Heart left ventricle (tissue), 16 donors: ENCODE results near the gene CFAP70. TPM values are rescaled to one million over a fixed set of nuclear protein-coding genes. Genes with fewer than 3 reads are reported as not detected.

Experiments used
- ATAC-seq, 4 donors: fragments of 200-7000 bp; cut with Tn5 transposase; one replicate each; pipeline ENCODE4 v1.9.1; 2020 to 2022; ENCODE audit warnings: moderate library complexity in 4 of 4, mild to moderate bottlenecking in 3 of 4, moderate number of reproducible peaks in 1 of 4
- DNase-seq, 5 donors: peaks; one replicate each; pipeline ENCODE4 v3.0.0-alpha.2; 2020
- H3K27ac ChIP-seq, 12 donors: fragments of 200-600 bp; sonication (generic) in 4 of 12; one replicate each; pipeline versions ENCODE4 v1.5.0 to v1.8.0; 2016 to 2022; ENCODE audit warnings: mild to moderate bottlenecking in 2 of 12
- H3K27me3 ChIP-seq, 9 donors: fragments of 200-600 bp; sonication (generic) in 2 of 9; one replicate each; pipeline versions ENCODE4 v1.5.1 to v1.8.0; 2016 to 2022; ENCODE audit warnings: mild to moderate bottlenecking in 3 of 9
- H3K36me3 ChIP-seq, 9 donors: fragments of 200-600 bp; sonication (generic) in 2 of 9; one replicate each; pipeline versions ENCODE4 v1.5.0 to v1.8.0; 2018 to 2022; ENCODE audit warnings: mild to moderate bottlenecking in 2 of 9
- H3K4me1 ChIP-seq, 12 donors: fragments of 200-600 bp; sonication (generic) in 4 of 12; one replicate each; pipeline versions ENCODE4 v1.5.0 to v1.8.0; 2016 to 2022; ENCODE audit warnings: mild to moderate bottlenecking in 3 of 12
- H3K4me3 ChIP-seq, 12 donors: fragments of 200-600 bp; sonication (generic) in 4 of 12; one replicate each; pipeline versions ENCODE4 v1.5.0 to v1.8.0; 2017 to 2022; ENCODE audit warnings: mild to moderate bottlenecking in 9 of 12, moderate library complexity in 4 of 12
- H3K9me3 ChIP-seq, 12 donors: fragments of 200-600 bp; sonication (generic) in 4 of 12; one replicate each; pipeline versions ENCODE4 v1.5.0 to v1.8.0; 2016 to 2022; ENCODE audit warnings: mild to moderate bottlenecking in 1 of 12
- POLR2A ChIP-seq, 2 donors: fragments of 450-650 bp; IDR thresholded peaks; one replicate each; pipeline ENCODE4 v1.6.1; 2017; ENCODE audit warnings: antibody characterized with exemption in 2 of 2, mild to moderate bottlenecking in 2 of 2, moderate library complexity in 2 of 2
- WGBS, 4 donors: extraction: QIAGEN DNeasy Blood & Tissue Kit in 2 of 4; methylation state at CpG; one replicate each; pipeline versions ENCODE4 v1.1.5 to v1.1.7; 2013 to 2018; 5-methylcytosine and 5-hydroxymethylcytosine counted together
- intact Hi-C, 10 donors: fragments of 100-400 bp; cut with DNase I; formaldehyde crosslinking; loops; one replicate each; pipeline versions ENCODE4 v1.11.1 to v1.14.2; 2022
- polyA plus RNA-seq, 2 donors: library from polyadenylated mRNA; stranded (reverse); fragments of 200-250 nt; gene quantifications; one replicate each; pipeline ENCODE4 v1.2.3, GENCODE V29; 2013
- total RNA-seq, 9 donors: library from RNA; depleted of rRNA in 2 of 9; stranded (reverse); fragments of >200 nt in 2 of 9; fragmentation: NEBNext Ultra II Directional in 3 of 9; extraction: Animal tissue kit (Norgen Biotek cat#: 25700) in 3 of 9; gene quantifications; one replicate each; pipeline versions ENCODE4 v1.1.0 to v1.2.4, GENCODE V29; 2016 to 2023
- TF ChIP-seq, protein P1 (sequence below), 12 donors: fragments of 200-600 bp; sonication (generic) in 4 of 12; IDR thresholded peaks; one replicate each; pipeline versions ENCODE4 v1.5.0 to v1.8.0; 2018 to 2022; ENCODE audit warnings: antibody characterized with exemption in 12 of 12, mild to moderate bottlenecking in 5 of 12
- donor health status: ischemic (EF 13 %, LVEDD 7.1; RV severe dilation, severe dysfunction).
- donor health status: healthy with polysubstance abuse.
- donor health status: DM: no; HTN: yes; CAD: no.
- donor health status: DM: no; HTN: no; CAD: no.
- donor health status: ischemic (EF 25% LVEDD 6.9; RV normal size, moderate dysfunction).
- donor health status: ischemic (EF 25% LVEDD 5.7; RV mildly dilated, moderate dysfunction).
- donor health status: healthy.
- donor health status: DM: yes; HTN: yes; CAD: no.
- donor health status: ischemic (EF 35%, LVEDD 5.7; RV mildly dilated, moderate dysfunction).
- donor health status: nonischemic (EF 11% LVEDD 7.7; RV severe dilation, severe dysfunction).
- donor health status: DM: yes; HTN: yes; CAD: no.
- donor health status: PGD.
- donor health status: ischemic (EF 29% LVEDD 5.4; RV normal size, mild dysfunction).
- donor health status: nonischemic (EF 23%, LVEDD 6.1; RV moderate dilation, normal function).

Gene CFAP70
- total and polyA plus RNA-seq, 11 donors = 0.22 to 2.0 (median 1.4) TPM

DNA sequence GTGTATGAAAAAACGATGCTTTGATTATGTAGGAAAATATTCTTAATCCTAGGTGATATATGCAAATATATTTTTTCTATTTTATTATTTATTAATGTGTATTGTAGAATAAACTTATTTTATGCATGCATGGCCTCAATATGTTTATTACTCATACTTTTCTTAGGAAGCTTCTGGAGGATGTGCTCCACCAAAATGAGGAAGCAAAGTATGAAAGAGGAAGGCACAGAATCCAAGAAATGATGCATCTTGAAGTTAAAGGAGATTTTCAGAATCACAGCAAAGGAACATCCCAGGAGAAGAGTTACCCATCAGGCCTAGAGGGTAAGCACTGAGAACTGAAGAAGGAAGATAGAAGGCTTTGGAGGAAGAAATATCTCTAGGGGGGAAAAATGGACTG, 71.2 kb downstream of the CFAP70 start:
- no peaks in the 10 kb centered on the region for H3K4me1 ChIP-seq
- TF ChIP-seq, protein P1, sequence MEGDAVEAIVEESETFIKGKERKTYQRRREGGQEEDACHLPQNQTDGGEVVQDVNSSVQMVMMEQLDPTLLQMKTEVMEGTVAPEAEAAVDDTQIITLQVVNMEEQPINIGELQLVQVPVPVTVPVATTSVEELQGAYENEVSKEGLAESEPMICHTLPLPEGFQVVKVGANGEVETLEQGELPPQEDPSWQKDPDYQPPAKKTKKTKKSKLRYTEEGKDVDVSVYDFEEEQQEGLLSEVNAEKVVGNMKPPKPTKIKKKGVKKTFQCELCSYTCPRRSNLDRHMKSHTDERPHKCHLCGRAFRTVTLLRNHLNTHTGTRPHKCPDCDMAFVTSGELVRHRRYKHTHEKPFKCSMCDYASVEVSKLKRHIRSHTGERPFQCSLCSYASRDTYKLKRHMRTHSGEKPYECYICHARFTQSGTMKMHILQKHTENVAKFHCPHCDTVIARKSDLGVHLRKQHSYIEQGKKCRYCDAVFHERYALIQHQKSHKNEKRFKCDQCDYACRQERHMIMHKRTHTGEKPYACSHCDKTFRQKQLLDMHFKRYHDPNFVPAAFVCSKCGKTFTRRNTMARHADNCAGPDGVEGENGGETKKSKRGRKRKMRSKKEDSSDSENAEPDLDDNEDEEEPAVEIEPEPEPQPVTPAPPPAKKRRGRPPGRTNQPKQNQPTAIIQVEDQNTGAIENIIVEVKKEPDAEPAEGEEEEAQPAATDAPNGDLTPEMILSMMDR (IDR thresholded peaks at IDR 0.05) = no peak
- no peak for TF ChIP-seq POLR2A (IDR thresholded peaks at IDR 0.05)
- H3K27me3 ChIP-seq = no peaks in the 10 kb centered on the region
- H3K36me3 ChIP-seq = no peaks in the 10 kb centered on the region
- H3K27ac ChIP-seq = no peak overlapping the region
- intact Hi-C loops = no loop called here
- peaks cover 0 to 10% (median 0%) of the 10 kb centered on the region in 12 donors for H3K9me3 ChIP-seq
- ATAC-seq (no peak), DNase-seq (no peak)
- no peak overlapping the region for H3K4me3 ChIP-seq
- 86 to 93% (median 89%) methylated on average over 1 of the region's 1 CpG for WGBS, 4 donors

DNA sequence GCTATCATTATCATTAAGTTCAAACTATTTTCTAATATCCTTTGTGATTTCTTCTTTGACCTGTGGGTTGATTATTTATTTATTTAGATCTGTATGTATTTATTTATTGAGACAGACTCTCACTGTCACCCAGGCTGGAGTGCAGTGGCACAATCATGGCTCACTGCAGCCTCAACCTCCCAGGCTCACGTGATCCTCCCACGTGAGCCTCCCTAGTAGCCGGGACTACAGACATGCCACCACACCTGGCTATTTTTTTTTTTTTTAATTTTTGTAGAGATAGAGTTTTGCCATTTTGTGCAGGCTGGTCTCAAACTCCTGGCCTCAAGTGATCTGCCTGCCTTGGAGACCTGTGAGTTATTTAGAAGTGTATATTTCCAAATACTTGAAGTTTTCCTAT, 77.6 kb downstream of the CFAP70 start:
- WGBS, 4 donors = 77 to 93% (median 82%) methylated on average over 3 of the region's 3 CpGs
- ATAC-seq (no peak), DNase-seq (no peak)
- intact Hi-C loops = no loop called here
- no peak for TF ChIP-seq POLR2A (IDR thresholded peaks at IDR 0.05)
- TF ChIP-seq, protein P1 (IDR thresholded peaks at IDR 0.05) = no peak
- Histone ChIP-seq H3K4me1 (no peaks in the 10 kb centered on the region), H3K27me3 (no peaks in the 10 kb centered on the region), H3K27ac (no peak overlapping the region), H3K9me3 (no peaks in the 10 kb centered on the region), H3K36me3 (no peaks in the 10 kb centered on the region), H3K4me3 (no peak overlapping the region)

DNA sequence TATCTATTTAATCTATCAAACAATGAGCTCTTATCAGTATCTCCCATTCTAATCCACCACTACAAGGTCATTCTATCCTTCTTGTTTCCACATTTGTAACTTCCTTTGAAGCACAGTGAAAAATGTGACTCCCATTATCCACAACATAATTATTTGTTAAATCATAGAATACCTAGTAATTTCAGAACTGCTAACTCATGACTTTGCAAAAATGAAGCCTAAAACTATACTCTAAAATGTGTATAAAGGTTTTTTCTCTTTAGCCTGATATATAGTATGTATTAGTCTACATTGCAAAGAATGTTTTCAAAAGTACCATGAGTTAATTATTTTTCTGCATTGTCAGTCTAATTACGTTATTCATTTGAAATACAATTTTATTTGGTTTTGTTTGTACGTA, 94.2 kb downstream of the CFAP70 start:
- H3K9me3 ChIP-seq = no peaks in the 10 kb centered on the region
- TF ChIP-seq POLR2A (IDR thresholded peaks at IDR 0.05) = no peak
- TF ChIP-seq, protein P1 (IDR thresholded peaks at IDR 0.05) = no peak
- no peaks in the 10 kb centered on the region for H3K4me1 ChIP-seq
- ATAC-seq (no peak), DNase-seq (no peak)
- no peaks in the 10 kb centered on the region for H3K36me3 ChIP-seq
- intact Hi-C loops = loop anchor here in 1 of 10 donors (10.0 kb wide), 1 partner anchor 380 kb away; the partner anchor contains the start of gene MYOZ1
- H3K27ac ChIP-seq = no peak overlapping the region
- 87 to 94% (median 89%) methylated on average over 2 of the region's 2 CpGs for WGBS, 4 donors
- no peaks in the 10 kb centered on the region for H3K27me3 ChIP-seq
- no peak overlapping the region for H3K4me3 ChIP-seq

DNA sequence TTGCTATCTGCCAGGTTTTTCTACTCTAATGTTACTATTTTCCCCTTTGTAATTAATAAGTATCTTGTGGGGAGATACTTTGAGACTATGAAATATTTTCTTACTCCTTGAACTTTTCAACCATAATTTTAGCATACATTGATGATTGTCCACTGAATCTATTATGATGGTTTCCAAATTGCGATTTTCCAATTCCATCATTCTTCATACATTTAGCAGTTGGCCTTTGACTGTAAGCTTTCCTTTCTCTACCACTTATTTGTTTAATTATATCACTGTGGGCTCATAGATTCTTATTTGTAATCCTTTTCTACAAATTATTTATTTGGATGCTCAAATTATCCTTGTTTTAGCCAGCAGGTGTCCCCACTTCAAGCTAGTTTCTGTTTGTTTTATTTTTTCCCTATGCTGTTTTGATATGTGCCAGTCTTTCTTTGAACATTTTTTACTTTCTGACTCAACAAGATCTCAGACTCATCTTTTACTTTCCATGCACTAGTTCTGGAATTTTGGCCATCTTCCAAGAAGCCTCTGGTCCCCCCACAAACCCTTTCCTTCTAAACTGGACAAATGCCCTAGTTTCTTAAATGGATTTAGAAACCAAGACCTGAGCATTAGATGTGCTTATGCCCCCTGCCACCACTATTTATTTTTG, 94.8 kb downstream of the CFAP70 start:
- Histone ChIP-seq H3K36me3 (no peaks in the 10 kb centered on the region), H3K4me3 (no peak overlapping the region), H3K27ac (no peak overlapping the region), H3K4me1 (no peaks in the 10 kb centered on the region), H3K9me3 (peaks cover 0 to 5% (median 0%) of the 10 kb centered on the region in 12 donors), H3K27me3 (no peaks in the 10 kb centered on the region)
- WGBS, 4 donors = 38 to 66% (median 54%) methylated on average over 1 of the region's 1 CpG
- DNase-seq = no peak
- intact Hi-C loops = loop anchor here in 1 of 10 donors (10.0 kb wide), 1 partner anchor 381 kb away; the partner anchor contains the start of gene MYOZ1
- TF ChIP-seq POLR2A (IDR thresholded peaks at IDR 0.05) = no peak
- TF ChIP-seq, protein P1 (IDR thresholded peaks at IDR 0.05) = peak in 9 of 12 donors; percentile 16 to 51 (median 40)
- no peak for ATAC-seq
